Measurements from ENCODE around the gene NOL4L.

DNA sequence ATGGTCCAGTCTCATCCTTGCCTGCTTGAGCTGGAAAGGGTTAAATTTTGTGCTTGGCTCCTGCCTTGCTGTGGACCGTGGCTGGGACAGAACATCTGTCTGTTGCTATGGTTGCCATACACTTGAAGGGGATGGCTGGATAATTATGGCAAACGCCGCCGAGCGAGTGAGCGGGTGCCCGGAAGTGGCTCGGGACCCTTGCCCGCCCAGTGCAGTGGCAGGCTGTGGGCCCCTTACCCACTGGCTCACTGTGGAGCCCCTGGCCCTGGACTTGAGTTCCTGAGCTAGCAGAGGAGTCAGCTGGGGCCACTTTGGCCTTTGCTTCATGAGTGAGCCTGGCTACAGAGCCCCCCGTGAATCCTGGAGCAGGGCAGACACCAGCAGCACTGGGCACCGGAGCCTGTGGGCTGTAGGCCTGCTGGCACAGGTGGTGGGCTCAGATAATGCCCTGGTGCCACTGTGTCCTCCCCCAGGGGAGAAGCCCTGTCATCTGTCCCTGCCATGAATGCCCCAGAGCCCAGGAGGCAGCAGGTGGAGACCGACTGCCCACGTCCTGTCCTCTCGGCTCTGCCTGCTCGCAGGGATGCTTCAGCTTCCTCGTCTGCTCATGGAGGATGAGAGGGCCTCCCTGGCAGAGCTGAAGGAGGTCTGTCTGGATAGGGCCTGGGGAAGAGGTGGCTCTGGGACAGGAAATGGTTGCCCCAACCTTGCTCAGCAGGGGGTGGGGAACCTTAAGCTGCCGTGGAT is 25.5 kb upstream of the NOL4L start:
- no peak for TF ChIP-seq CTCF (IDR thresholded peaks at IDR 0.05)
- no peak for TF ChIP-seq POLR2A (IDR thresholded peaks at IDR 0.05)

All from suprapubic skin (tissue), 3 donors.